Activated CD8-positive, alpha-beta memory T cell treated with anti-CD3 and anti-CD28 coated beads, Interleukin-2, amount 10 ng/mL, durations not matched to agents 7 days and 5 days (primary cell): ENCODE measurements around the gene KLF8. TPM values are rescaled to one million over a fixed set of nuclear protein-coding genes. Genes with fewer than 3 reads are reported as not detected.
A peak's percentile ranks its signal among the peaks of the same experiment; 100 is the strongest.

Experiments
- ATAC-seq: fragments of 150-1000 bp; cut with Tn5 transposase; one replicate; pipeline ENCODE4 v1.10.0; 2021; ENCODE audit warnings: moderate library complexity
- CTCF ChIA-PET: fragments of 350-600 bp; sonication (Branson Sonifier 250); formaldehyde crosslinking; loops from one replicate; lab custom pipeline; 2021; ENCODE audit warnings: antibody characterized with exemption; lab: Charles Lee
- DNase-seq: peaks from one replicate; pipeline ENCODE4 v3.0.0-alpha.2; 2020
- H3K27ac Mint-ChIP-seq: one replicate; pipeline ENCODE4 v1.8.0; 2021; ENCODE audit warnings: mild to moderate bottlenecking, mixed read lengths
- H3K27me3 Mint-ChIP-seq: one replicate; pipeline ENCODE4 v1.8.0; 2021; ENCODE audit warnings: mixed read lengths
- H3K36me3 Mint-ChIP-seq: one replicate; pipeline ENCODE4 v1.8.0; 2021; ENCODE audit warnings: mild to moderate bottlenecking, mixed read lengths
- H3K4me1 Mint-ChIP-seq: one replicate; pipeline ENCODE4 v1.8.0; 2021; ENCODE audit warnings: mixed read lengths
- H3K4me3 Mint-ChIP-seq: one replicate; pipeline ENCODE4 v1.8.0; 2021; ENCODE audit warnings: mild to moderate bottlenecking, moderate library complexity, mixed read lengths
- H3K9me3 Mint-ChIP-seq: one replicate; pipeline ENCODE4 v1.8.0; 2022; ENCODE audit warnings: low read depth, mixed read lengths
- total RNA-seq, 2 experiments: library from RNA; stranded (reverse); gene quantifications; one replicate each; pipeline ENCODE4 v1.2.3, GENCODE V29; 2021

The KLF8 gene
- total RNA-seq, 2 experiments from 2014 or later, result 2.5 to 3.4 TPM

- Mint-ChIP-seq H3K9me3 (no peaks in the 10 kb centered on the region), H3K36me3 (no peaks in the 10 kb centered on the region), H3K27ac (no peak overlapping the region), H3K4me1 (no peaks in the 10 kb centered on the region), H3K27me3 (no peaks in the 10 kb centered on the region), H3K4me3 (no peak overlapping the region)
- DNase-seq, result no peak
- CTCF ChIA-PET, result no interaction called here
- ATAC-seq, result no peak
Observed at GRCh38 chrX:56253832-56254703, 21.9 kb downstream of the KLF8 start.

GRCh38 chrX:56268888-56269287 is 36.7 kb downstream of the KLF8 start:
- Mint-ChIP-seq H3K4me1 (peaks cover 14% of the 10 kb centered on the region), H3K27ac (no peak overlapping the region), H3K9me3 (no peaks in the 10 kb centered on the region), H3K4me3 (no peak overlapping the region), H3K36me3 (peaks cover 1% of the 10 kb centered on the region), H3K27me3 (no peaks in the 10 kb centered on the region)
- peak; percentile 71 for ATAC-seq
- DNase-seq, result peak; percentile 43
- CTCF ChIA-PET, result interaction anchor here (1.3 kb wide), 1 partner anchor 20 kb away, joined by 4 read pairs; no protein-coding TSS in a partner anchor

- peaks cover 5% of the 10 kb centered on the region for H3K4me1 Mint-ChIP-seq
- no peak overlapping the region for H3K4me3 Mint-ChIP-seq
- H3K27me3 Mint-ChIP-seq, result no peaks in the 10 kb centered on the region
- no peak overlapping the region for H3K27ac Mint-ChIP-seq
- DNase-seq, result no peak
- no peak for ATAC-seq
- CTCF ChIA-PET, result no interaction called here
- no peaks in the 10 kb centered on the region for H3K36me3 Mint-ChIP-seq
- H3K9me3 Mint-ChIP-seq, result no peaks in the 10 kb centered on the region
Observed at GRCh38 chrX:56278692-56279091, 46.5 kb downstream of the KLF8 start.

- CTCF ChIA-PET, result no interaction called here
- H3K4me3 Mint-ChIP-seq, result no peak overlapping the region
- no peaks in the 10 kb centered on the region for H3K27me3 Mint-ChIP-seq
- H3K36me3 Mint-ChIP-seq, result no peaks in the 10 kb centered on the region
- DNase-seq (no peak), ATAC-seq (no peak)
- no peak overlapping the region for H3K27ac Mint-ChIP-seq
- H3K9me3 Mint-ChIP-seq, result no peaks in the 10 kb centered on the region
- peaks cover 5% of the 10 kb centered on the region for H3K4me1 Mint-ChIP-seq
Observed at GRCh38 chrX:56279863-56280262, 47.7 kb downstream of the KLF8 start.

- Mint-ChIP-seq H3K27ac (no peak overlapping the region), H3K4me1 (peaks cover 5% of the 10 kb centered on the region), H3K9me3 (no peaks in the 10 kb centered on the region), H3K27me3 (no peaks in the 10 kb centered on the region), H3K4me3 (no peak overlapping the region), H3K36me3 (no peaks in the 10 kb centered on the region)
- ATAC-seq (no peak), DNase-seq (no peak)
- CTCF ChIA-PET, result interaction anchor here (1.2 to 3.0 kb wide), 3 partner anchors 100 to 446 kb away, joined by 3 to 17 read pairs (median 3); no protein-coding TSS in a partner anchor
Observed at GRCh38 chrX:56281789-56282188, 49.6 kb downstream of the KLF8 start.

GRCh38 chrX:56284269-56284668 is 52.1 kb downstream of the KLF8 start:
- Mint-ChIP-seq H3K4me1 (peaks cover 6% of the 10 kb centered on the region), H3K27ac (no peak overlapping the region), H3K9me3 (no peaks in the 10 kb centered on the region), H3K27me3 (no peaks in the 10 kb centered on the region), H3K4me3 (no peak overlapping the region), H3K36me3 (no peaks in the 10 kb centered on the region)
- DNase-seq, result no peak
- no peak for ATAC-seq
- CTCF ChIA-PET, result interaction anchor here (1.2 kb wide), 1 partner anchor 443 kb away, joined by 3 read pairs; no protein-coding TSS in a partner anchor

- no peak for DNase-seq
- H3K27me3 Mint-ChIP-seq, result no peaks in the 10 kb centered on the region
- ATAC-seq, result no peak
- H3K36me3 Mint-ChIP-seq, result peaks cover 2% of the 10 kb centered on the region
- CTCF ChIA-PET, result no interaction called here
- no peak overlapping the region for H3K4me3 Mint-ChIP-seq
- H3K9me3 Mint-ChIP-seq, result no peaks in the 10 kb centered on the region
- H3K4me1 Mint-ChIP-seq, result peaks cover 7% of the 10 kb centered on the region
- H3K27ac Mint-ChIP-seq, result no peak overlapping the region
Observed at GRCh38 chrX:56288608-56289007, 56.5 kb downstream of the KLF8 start.

GRCh38 chrX:56289449-56289848 is 57.3 kb downstream of the KLF8 start:
- Mint-ChIP-seq H3K27ac (no peak overlapping the region), H3K36me3 (peaks cover 2% of the 10 kb centered on the region), H3K4me1 (peaks cover 7% of the 10 kb centered on the region), H3K4me3 (no peak overlapping the region), H3K27me3 (no peaks in the 10 kb centered on the region), H3K9me3 (no peaks in the 10 kb centered on the region)
- ATAC-seq (no peak), DNase-seq (no peak)
- CTCF ChIA-PET, result no interaction called here

- DNase-seq (no peak), ATAC-seq (no peak)
- Mint-ChIP-seq H3K27ac (no peak overlapping the region), H3K4me1 (no peaks in the 10 kb centered on the region), H3K27me3 (no peaks in the 10 kb centered on the region), H3K4me3 (no peak overlapping the region), H3K9me3 (no peaks in the 10 kb centered on the region), H3K36me3 (peaks cover 2% of the 10 kb centered on the region)
- CTCF ChIA-PET, result no interaction called here
Observed at GRCh38 chrX:56308726-56309125, 76.6 kb downstream of the KLF8 start.

GRCh38 chrX:56309881-56310280 is 77.7 kb downstream of the KLF8 start:
- Mint-ChIP-seq H3K27me3 (no peaks in the 10 kb centered on the region), H3K27ac (no peak overlapping the region), H3K4me1 (peaks cover 4% of the 10 kb centered on the region), H3K4me3 (no peak overlapping the region), H3K9me3 (no peaks in the 10 kb centered on the region), H3K36me3 (peaks cover 2% of the 10 kb centered on the region)
- ATAC-seq (no peak), DNase-seq (no peak)
- CTCF ChIA-PET, result no interaction called here

- H3K4me1 Mint-ChIP-seq, result peaks cover 4% of the 10 kb centered on the region
- H3K27ac Mint-ChIP-seq, result no peak overlapping the region
- H3K9me3 Mint-ChIP-seq, result no peaks in the 10 kb centered on the region
- no peaks in the 10 kb centered on the region for H3K27me3 Mint-ChIP-seq
- no peak for ATAC-seq
- no peak for DNase-seq
- H3K36me3 Mint-ChIP-seq, result peaks cover 2% of the 10 kb centered on the region
- CTCF ChIA-PET, result no interaction called here
- H3K4me3 Mint-ChIP-seq, result no peak overlapping the region
Observed at GRCh38 chrX:56310581-56310980, 78.4 kb downstream of the KLF8 start.

- H3K27me3 Mint-ChIP-seq, result no peaks in the 10 kb centered on the region
- H3K4me1 Mint-ChIP-seq, result peaks cover 4% of the 10 kb centered on the region
- H3K27ac Mint-ChIP-seq, result no peak overlapping the region
- H3K9me3 Mint-ChIP-seq, result no peaks in the 10 kb centered on the region
- H3K36me3 Mint-ChIP-seq, result no peaks in the 10 kb centered on the region
- H3K4me3 Mint-ChIP-seq, result no peak overlapping the region
- CTCF ChIA-PET, result interaction anchor here (0.6 kb wide), 1 partner anchor 82 kb away, joined by 3 read pairs; no protein-coding TSS in a partner anchor
- no peak for ATAC-seq
- DNase-seq, result no peak
Observed at GRCh38 chrX:56313308-56313707, 81.2 kb downstream of the KLF8 start.

- ATAC-seq, result peak; percentile 42
Observed at GRCh38 chrX:56314334-56314733, 82.2 kb downstream of the KLF8 start.

GRCh38 chrX:56318076-56318475 is 85.9 kb downstream of the KLF8 start:
- ATAC-seq, result no peak
- Mint-ChIP-seq H3K4me1 (peaks cover 4% of the 10 kb centered on the region), H3K36me3 (no peaks in the 10 kb centered on the region), H3K9me3 (no peaks in the 10 kb centered on the region), H3K27me3 (no peaks in the 10 kb centered on the region), H3K27ac (no peak overlapping the region), H3K4me3 (no peak overlapping the region)
- no peak for DNase-seq
- CTCF ChIA-PET, result no interaction called here

More at GRCh38 chrX:56314334-56314733, 82.2 kb downstream of the KLF8 start:
- Mint-ChIP-seq H3K27ac (no peak overlapping the region), H3K9me3 (no peaks in the 10 kb centered on the region), H3K4me3 (peak overlapping the region; percentile 32), H3K36me3 (no peaks in the 10 kb centered on the region), H3K4me1 (peaks cover 4% of the 10 kb centered on the region), H3K27me3 (no peaks in the 10 kb centered on the region)
- peak; percentile 39 for DNase-seq
- CTCF ChIA-PET, result no interaction called here
